HEK293 (cell line): ENCODE results near the gene S100PBP.

Source experiments
- CTCF ChIA-PET: fragments of 350-600 bp; formaldehyde crosslinking; extraction: SDS; loops from one replicate; lab custom pipeline; 2021; ENCODE audit warnings: antibody characterized with exemption; lab: Yijun Ruan, JAX
- POLR2A ChIA-PET: fragments of 300-600 bp; formaldehyde crosslinking; extraction: SDS; loops from one replicate; lab custom pipeline; 2020; ENCODE audit warnings: antibody characterized with exemption, inconsistent platforms; lab: Yijun Ruan, JAX
- H3K27ac ChIP-seq: fragments of 200-500 bp; sonication (Bioruptor generic); 2 replicates; pipeline ENCODE4 v1.5.1; 2014; ENCODE audit warnings: low read depth, low read length, control low read depth, inconsistent platforms; ENCODE audit errors: extremely low read depth
- H3K36me3 ChIP-seq, 2 experiments: fragments of 200-500 bp in 1 of 2; sonication (Bioruptor generic) in 1 of 2; 1 replicate in 1 of 2; 2 replicates in 1 of 2; pipeline ENCODE4 v1.5.1; 2014 to 2017; ENCODE audit warnings: inconsistent platforms in 2 of 2, low read length in 2 of 2; ENCODE audit not compliant: control insufficient read depth in 2 of 2, insufficient read depth in 1 of 2
- H3K4me1 ChIP-seq: fragments of 200-500 bp; sonication (Bioruptor generic); 2 replicates; pipeline ENCODE4 v1.5.1; 2014; ENCODE audit warnings: mild to moderate bottlenecking, low read length, inconsistent platforms; ENCODE audit not compliant: control insufficient read depth, insufficient read depth
- H3K4me3 ChIP-seq: 2 replicates; pipeline ENCODE4 v1.5.1; 2011; ENCODE audit warnings: low read depth, mild to moderate bottlenecking, control low read depth, low read length, moderate library complexity
- H3K9me3 ChIP-seq: fragments of 200-500 bp; sonication (Bioruptor generic); 2 replicates; pipeline ENCODE4 v1.5.1; 2014; ENCODE audit warnings: low read depth, low read length, inconsistent platforms; ENCODE audit not compliant: control insufficient read depth, insufficient read depth
- GLIS1 ChIP-seq: fragments of 450-650 bp; formaldehyde crosslinking; IDR thresholded peaks from 2 replicates; pipeline ENCODE4 v1.5.1; 2016; ENCODE audit warnings: missing biosample characterization, missing genetic modification characterization
- KLF8 ChIP-seq: fragments of 450-650 bp; formaldehyde crosslinking; IDR thresholded peaks from 2 replicates; pipeline ENCODE4 v1.5.1; 2016; ENCODE audit warnings: missing biosample characterization, missing genetic modification characterization
- OSR2 ChIP-seq: fragments of 450-650 bp; formaldehyde crosslinking; IDR thresholded peaks from 2 replicates; pipeline ENCODE4 v1.5.1; 2016; ENCODE audit warnings: missing biosample characterization, missing genetic modification characterization
- RBAK ChIP-seq: fragments of 450-650 bp; formaldehyde crosslinking; IDR thresholded peaks from 2 replicates; pipeline ENCODE4 v1.5.1; 2016; ENCODE audit warnings: missing biosample characterization, missing genetic modification characterization
- SCRT2 ChIP-seq: fragments of 450-650 bp; formaldehyde crosslinking; IDR thresholded peaks from 2 replicates; pipeline ENCODE4 v1.5.1; 2016; ENCODE audit warnings: missing biosample characterization, missing genetic modification characterization
- ZBTB20 ChIP-seq: fragments of 450-650 bp; formaldehyde crosslinking; IDR thresholded peaks from 2 replicates; pipeline ENCODE4 v1.5.1; 2016; ENCODE audit warnings: missing biosample characterization, missing genetic modification characterization
- ZFHX2 ChIP-seq: fragments of 450-650 bp; formaldehyde crosslinking; conservative IDR thresholded peaks from 2 replicates; pipeline ENCODE4 v1.5.1; 2016; ENCODE audit warnings: missing biosample characterization, missing genetic modification characterization
- ZFP3 ChIP-seq: fragments of 450-650 bp; formaldehyde crosslinking; IDR thresholded peaks from 2 replicates; pipeline ENCODE4 v1.5.1; 2016; ENCODE audit warnings: low read depth, missing biosample characterization, missing genetic modification characterization
- ZNF16 ChIP-seq: fragments of 450-650 bp; formaldehyde crosslinking; IDR thresholded peaks from 2 replicates; pipeline ENCODE4 v1.5.1; 2016; ENCODE audit warnings: low read depth, missing biosample characterization, missing genetic modification characterization
- ZNF169 ChIP-seq: fragments of 450-650 bp; formaldehyde crosslinking; IDR thresholded peaks from 2 replicates; pipeline ENCODE4 v1.5.1; 2016; ENCODE audit warnings: missing biosample characterization, missing genetic modification characterization
- ZNF239 ChIP-seq: fragments of 450-650 bp; formaldehyde crosslinking; IDR thresholded peaks from 2 replicates; pipeline ENCODE4 v1.5.1; 2016; ENCODE audit warnings: missing biosample characterization, missing genetic modification characterization
- ZNF24 ChIP-seq: fragments of 450-650 bp; formaldehyde crosslinking; IDR thresholded peaks from 2 replicates; pipeline ENCODE4 v1.5.1; 2016; ENCODE audit warnings: missing biosample characterization, missing genetic modification characterization
- ZNF654 ChIP-seq: fragments of 450-650 bp; formaldehyde crosslinking; IDR thresholded peaks from 2 replicates; pipeline ENCODE4 v1.5.1; 2016; ENCODE audit warnings: low read depth, missing biosample characterization, missing genetic modification characterization
- ZNF791 ChIP-seq: fragments of 450-650 bp; formaldehyde crosslinking; IDR thresholded peaks from 2 replicates; pipeline ENCODE4 v1.5.1; 2016; ENCODE audit warnings: missing biosample characterization, missing genetic modification characterization
- ZNF830 ChIP-seq: fragments of 450-650 bp; IDR thresholded peaks from 2 replicates; pipeline ENCODE4 v1.5.0; 2018; ENCODE audit warnings: missing biosample characterization, missing genetic modification characterization, low read depth, mild to moderate bottlenecking, moderate library complexity
- TF ChIP-seq, protein P1 (sequence below): fragments of 450-650 bp; formaldehyde crosslinking; conservative IDR thresholded peaks from 2 replicates; pipeline ENCODE4 v1.5.1; 2016; ENCODE audit warnings: low read depth, missing biosample characterization, missing genetic modification characterization
- TF ChIP-seq, protein P2 (sequence below): fragments of 450-650 bp; formaldehyde crosslinking; IDR thresholded peaks from 2 replicates; pipeline ENCODE4 v1.5.1; 2016; ENCODE audit warnings: missing biosample characterization, missing genetic modification characterization
- TF ChIP-seq, protein P3 (sequence below): fragments of 450-650 bp; formaldehyde crosslinking; IDR thresholded peaks from 2 replicates; pipeline ENCODE4 v1.5.1; 2016; ENCODE audit warnings: missing biosample characterization, missing genetic modification characterization

The S100PBP gene

DNA sequence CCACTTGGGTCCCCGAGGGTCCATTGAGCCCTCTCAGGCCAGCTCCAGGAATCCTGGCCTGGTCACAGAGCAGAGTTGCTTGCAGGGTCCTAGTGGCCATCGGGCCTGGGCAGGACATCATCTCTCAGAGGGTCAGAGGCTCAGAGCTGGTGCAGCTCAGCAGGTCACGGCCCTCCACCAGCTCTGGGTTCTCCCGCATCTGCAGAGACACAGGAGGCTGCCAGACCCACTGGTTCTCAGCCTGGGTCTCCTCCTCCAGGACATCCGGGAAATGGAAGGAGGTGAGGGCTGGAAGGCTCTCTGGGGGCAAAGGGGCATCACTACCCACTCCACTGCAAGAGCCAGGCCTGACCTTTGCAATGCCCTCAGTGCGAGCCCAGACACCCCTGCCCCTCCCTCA, 77.2 kb downstream of the S100PBP start:
- TF ChIP-seq ZFP3 (tag by site-specific recombination) (no peak), GLIS1 (tag by site-specific recombination) (no peak), ZNF830 (no peak), OSR2 (tag by site-specific recombination) (no peak), KLF8 (no peak), ZNF169 (tag by site-specific recombination) (no peak), RBAK (tag by site-specific recombination) (no peak), ZBTB20 (tag by site-specific recombination) (no peak), ZNF24 (tag by site-specific recombination) (no peak)
- TF ChIP-seq, protein P1, sequence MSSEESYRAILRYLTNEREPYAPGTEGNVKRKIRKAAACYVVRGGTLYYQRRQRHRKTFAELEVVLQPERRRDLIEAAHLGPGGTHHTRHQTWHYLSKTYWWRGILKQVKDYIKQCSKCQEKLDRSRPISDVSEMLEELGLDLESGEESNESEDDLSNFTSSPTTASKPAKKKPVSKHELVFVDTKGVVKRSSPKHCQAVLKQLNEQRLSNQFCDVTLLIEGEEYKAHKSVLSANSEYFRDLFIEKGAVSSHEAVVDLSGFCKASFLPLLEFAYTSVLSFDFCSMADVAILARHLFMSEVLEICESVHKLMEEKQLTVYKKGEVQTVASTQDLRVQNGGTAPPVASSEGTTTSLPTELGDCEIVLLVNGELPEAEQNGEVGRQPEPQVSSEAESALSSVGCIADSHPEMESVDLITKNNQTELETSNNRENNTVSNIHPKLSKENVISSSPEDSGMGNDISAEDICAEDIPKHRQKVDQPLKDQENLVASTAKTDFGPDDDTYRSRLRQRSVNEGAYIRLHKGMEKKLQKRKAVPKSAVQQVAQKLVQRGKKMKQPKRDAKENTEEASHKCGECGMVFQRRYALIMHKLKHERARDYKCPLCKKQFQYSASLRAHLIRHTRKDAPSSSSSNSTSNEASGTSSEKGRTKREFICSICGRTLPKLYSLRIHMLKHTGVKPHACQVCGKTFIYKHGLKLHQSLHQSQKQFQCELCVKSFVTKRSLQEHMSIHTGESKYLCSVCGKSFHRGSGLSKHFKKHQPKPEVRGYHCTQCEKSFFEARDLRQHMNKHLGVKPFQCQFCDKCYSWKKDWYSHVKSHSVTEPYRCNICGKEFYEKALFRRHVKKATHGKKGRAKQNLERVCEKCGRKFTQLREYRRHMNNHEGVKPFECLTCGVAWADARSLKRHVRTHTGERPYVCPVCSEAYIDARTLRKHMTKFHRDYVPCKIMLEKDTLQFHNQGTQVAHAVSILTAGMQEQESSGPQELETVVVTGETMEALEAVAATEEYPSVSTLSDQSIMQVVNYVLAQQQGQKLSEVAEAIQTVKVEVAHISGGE (tag by site-specific recombination), result no peak

DNA sequence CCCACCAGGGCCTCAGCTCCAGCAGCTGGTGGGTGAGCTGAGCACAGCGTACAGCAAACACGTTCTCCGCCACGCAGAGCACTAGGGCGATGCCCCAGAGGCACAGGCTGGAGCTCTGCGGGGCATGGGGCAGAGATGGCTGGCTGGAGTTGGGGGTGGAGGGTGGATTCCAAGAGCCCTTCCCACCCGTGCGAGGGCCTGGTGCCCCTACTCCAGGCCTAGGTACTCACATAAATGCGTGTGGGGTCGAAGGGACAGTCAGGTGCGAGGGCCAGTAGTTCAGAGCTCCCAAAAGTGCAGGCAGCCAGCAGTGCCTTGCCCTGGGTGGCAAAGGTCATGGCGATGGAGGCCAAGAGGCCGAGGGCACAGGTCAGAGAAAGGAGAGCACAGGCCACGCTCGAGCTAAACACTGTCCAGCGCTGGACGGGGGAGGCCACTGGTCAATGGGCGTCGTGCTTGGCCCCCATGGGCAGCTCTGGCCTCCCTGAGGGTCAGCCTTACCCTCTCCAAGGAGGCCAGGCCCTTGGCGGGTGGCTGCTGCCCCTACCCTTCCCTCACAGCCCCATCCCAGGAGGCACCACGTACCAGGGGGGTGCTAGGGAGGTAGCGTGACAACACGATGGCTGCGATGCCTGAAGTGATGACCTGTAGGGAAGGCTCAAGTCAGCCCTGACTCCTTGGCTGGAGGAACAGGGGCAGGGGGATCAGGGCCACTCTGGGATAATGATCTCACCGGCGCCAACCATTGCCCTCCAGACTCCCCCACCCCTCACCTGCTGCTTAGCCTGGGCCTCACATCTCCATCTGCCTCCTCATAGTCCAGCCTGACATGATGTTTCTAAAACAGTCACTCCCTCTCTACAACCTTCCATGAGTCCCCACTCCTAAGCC, 78.1 kb downstream of the S100PBP start:
- ChIA-PET CTCF (interaction anchor here (0.5 to 1.3 kb wide), 5 partner anchors 9 to 737 kb away, joined by 3 read pairs; partner anchors contain the start of gene HPCA), POLR2A (interaction anchor here (0.5 kb wide), 1 partner anchor 60 kb away, joined by 4 read pairs; no protein-coding TSS in a partner anchor)
- no peaks in the 10 kb centered on the region for H3K9me3 ChIP-seq

More for the DNA sequence above, 77.2 kb downstream of the S100PBP start:
- no peaks in the 10 kb centered on the region for H3K4me1 ChIP-seq
- POLR2A ChIA-PET, result no interaction called here
- H3K9me3 ChIP-seq, result no peaks in the 10 kb centered on the region
- H3K27ac ChIP-seq, result no peak overlapping the region
- CTCF ChIA-PET, result interaction anchor here (0.7 to 1.3 kb wide), 5 partner anchors 8 to 494 kb away, joined by 3 to 4 read pairs (median 3); partner anchors contain the start of gene HPCA
- no peaks in the 10 kb centered on the region for H3K36me3 ChIP-seq
- no peak overlapping the region for H3K4me3 ChIP-seq

More for the DNA sequence above, 78.1 kb downstream of the S100PBP start:
- Histone ChIP-seq H3K27ac (no peak overlapping the region), H3K4me3 (no peak overlapping the region), H3K36me3 (no peaks in the 10 kb centered on the region)
- TF ChIP-seq ZNF791 (no peak), ZNF16 (tag by site-specific recombination) (peak; percentile 51; the same call in 1 of the 2 replicates), ZFHX2 (no peak), ZNF239 (no peak), ZNF654 (tag by site-specific recombination) (no peak), SCRT2 (tag by site-specific recombination) (no peak)
- TF ChIP-seq, protein P2, sequence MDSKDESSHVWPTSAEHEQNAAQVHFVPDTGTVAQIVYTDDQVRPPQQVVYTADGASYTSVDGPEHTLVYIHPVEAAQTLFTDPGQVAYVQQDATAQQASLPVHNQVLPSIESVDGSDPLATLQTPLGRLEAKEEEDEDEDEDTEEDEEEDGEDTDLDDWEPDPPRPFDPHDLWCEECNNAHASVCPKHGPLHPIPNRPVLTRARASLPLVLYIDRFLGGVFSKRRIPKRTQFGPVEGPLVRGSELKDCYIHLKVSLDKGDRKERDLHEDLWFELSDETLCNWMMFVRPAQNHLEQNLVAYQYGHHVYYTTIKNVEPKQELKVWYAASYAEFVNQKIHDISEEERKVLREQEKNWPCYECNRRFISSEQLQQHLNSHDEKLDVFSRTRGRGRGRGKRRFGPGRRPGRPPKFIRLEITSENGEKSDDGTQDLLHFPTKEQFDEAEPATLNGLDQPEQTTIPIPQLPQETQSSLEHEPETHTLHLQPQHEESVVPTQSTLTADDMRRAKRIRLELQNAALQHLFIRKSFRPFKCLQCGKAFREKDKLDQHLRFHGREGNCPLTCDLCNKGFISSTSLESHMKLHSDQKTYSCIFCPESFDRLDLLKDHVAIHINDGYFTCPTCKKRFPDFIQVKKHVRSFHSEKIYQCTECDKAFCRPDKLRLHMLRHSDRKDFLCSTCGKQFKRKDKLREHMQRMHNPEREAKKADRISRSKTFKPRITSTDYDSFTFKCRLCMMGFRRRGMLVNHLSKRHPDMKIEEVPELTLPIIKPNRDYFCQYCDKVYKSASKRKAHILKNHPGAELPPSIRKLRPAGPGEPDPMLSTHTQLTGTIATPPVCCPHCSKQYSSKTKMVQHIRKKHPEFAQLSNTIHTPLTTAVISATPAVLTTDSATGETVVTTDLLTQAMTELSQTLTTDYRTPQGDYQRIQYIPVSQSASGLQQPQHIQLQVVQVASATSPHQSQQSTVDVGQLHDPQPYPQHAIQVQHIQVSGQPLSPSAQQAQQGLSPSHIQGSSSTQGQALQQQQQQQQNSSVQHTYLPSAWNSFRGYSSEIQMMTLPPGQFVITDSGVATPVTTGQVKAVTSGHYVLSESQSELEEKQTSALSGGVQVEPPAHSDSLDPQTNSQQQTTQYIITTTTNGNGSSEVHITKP (tag by site-specific recombination), result peak; percentile 94
- TF ChIP-seq, protein P3, sequence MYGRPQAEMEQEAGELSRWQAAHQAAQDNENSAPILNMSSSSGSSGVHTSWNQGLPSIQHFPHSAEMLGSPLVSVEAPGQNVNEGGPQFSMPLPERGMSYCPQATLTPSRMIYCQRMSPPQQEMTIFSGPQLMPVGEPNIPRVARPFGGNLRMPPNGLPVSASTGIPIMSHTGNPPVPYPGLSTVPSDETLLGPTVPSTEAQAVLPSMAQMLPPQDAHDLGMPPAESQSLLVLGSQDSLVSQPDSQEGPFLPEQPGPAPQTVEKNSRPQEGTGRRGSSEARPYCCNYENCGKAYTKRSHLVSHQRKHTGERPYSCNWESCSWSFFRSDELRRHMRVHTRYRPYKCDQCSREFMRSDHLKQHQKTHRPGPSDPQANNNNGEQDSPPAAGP, result no peak
- TF ChIP-seq, all 188 proteins: peak for 2
- H3K4me1 ChIP-seq, result no peaks in the 10 kb centered on the region
